Smooth muscle cell (in vitro differentiated cells): ENCODE results near the gene TMEM198. TPM values are rescaled to one million over a fixed set of nuclear protein-coding genes. Genes with fewer than 3 reads are reported as not detected.

Source experiments
- DNase-seq: peaks from one replicate; lab custom pipeline; 2025; ENCODE audit not compliant: unreplicated experiment; lab: John Stamatoyannopoulos, UW
- H2AFZ ChIP-seq: fragments of 200-600 bp; sonication (generic); 2 replicates; pipeline ENCODE4 v1.6.0; 2016; ENCODE audit warnings: antibody characterized with exemption, low read depth, mild to moderate bottlenecking
- H3F3A ChIP-seq: fragments of 200-600 bp; sonication (generic); 2 replicates; pipeline ENCODE4 v1.6.0; 2017; ENCODE audit warnings: antibody characterized with exemption, low read depth
- H3K27ac ChIP-seq: fragments of 200-600 bp; sonication (generic); 2 replicates; pipeline ENCODE4 v1.5.1; 2016; ENCODE audit warnings: low read depth, mild to moderate bottlenecking
- H3K27me3 ChIP-seq: fragments of 200-600 bp; sonication (generic); 2 replicates; pipeline ENCODE4 v1.6.1; 2016; ENCODE audit warnings: low read depth, mild to moderate bottlenecking
- H3K36me3 ChIP-seq: fragments of 200-600 bp; sonication (generic); 2 replicates; pipeline ENCODE4 v1.5.1; 2016; ENCODE audit warnings: low read depth
- H3K4me1 ChIP-seq: fragments of 200-600 bp; sonication (generic); 2 replicates; pipeline ENCODE4 v1.5.1; 2016; ENCODE audit warnings: low read depth
- H3K4me2 ChIP-seq: fragments of 200-600 bp; sonication (generic); 2 replicates; pipeline ENCODE4 v1.6.0; 2016; ENCODE audit warnings: mild to moderate bottlenecking
- H3K4me3 ChIP-seq: fragments of 200-600 bp; sonication (generic); 2 replicates; pipeline ENCODE4 v1.5.1; 2016; ENCODE audit warnings: mild to moderate bottlenecking
- H3K79me2 ChIP-seq: fragments of 200-600 bp; sonication (generic); 2 replicates; pipeline ENCODE4 v1.6.0; 2016; ENCODE audit warnings: low read depth, mild to moderate bottlenecking
- H3K9ac ChIP-seq: fragments of 200-600 bp; sonication (generic); 2 replicates; pipeline ENCODE4 v1.6.0; 2016; ENCODE audit warnings: low read depth
- H3K9me3 ChIP-seq: fragments of 200-600 bp; sonication (generic); replicated peaks from 2 replicates; pipeline ENCODE4 v1.5.1; 2016; ENCODE audit warnings: low read depth
- H4K20me1 ChIP-seq: fragments of 200-600 bp; sonication (generic); 2 replicates; pipeline ENCODE4 v1.6.0; 2016; ENCODE audit warnings: low read depth
- CTCF ChIP-seq: fragments of 200-600 bp; sonication (generic); IDR thresholded peaks from 2 replicates; pipeline ENCODE4 v1.5.1; 2017; ENCODE audit warnings: borderline replicate concordance, mild to moderate bottlenecking, antibody characterized with exemption; ENCODE audit not compliant: insufficient read depth, poor library complexity, severe bottlenecking
- WGBS: methylation state at CpG from one replicate; pipeline ENCODE4 v1.1.7; 2016; ENCODE audit warnings: low lambda C conversion rate; 5-methylcytosine and 5-hydroxymethylcytosine counted together
- polyA plus RNA-seq: library from polyadenylated mRNA; unstranded; fragments of >200 nt; fragmentation: Nextera tagmentation; extraction: Ambion mirVana; gene quantifications from 2 replicates; pipeline ENCODE4 v1.2.1, GENCODE V29; 2016
- total RNA-seq: library from RNA; depleted of rRNA; stranded (reverse); fragments of >200 nt; gene quantifications from 2 replicates; pipeline ENCODE4 v1.2.3, GENCODE V29; 2014

Gene TMEM198
- total and polyA plus RNA-seq, 2 experiments from 2014 or later: 3.3 to 6.9 TPM

- Histone ChIP-seq H3K27ac (no peak overlapping the region), H3K4me2 (no peak overlapping the region), H4K20me1 (no peaks in the 10 kb centered on the region), H3F3A (no peaks in the 10 kb centered on the region), H3K79me2 (no peaks in the 10 kb centered on the region), H3K4me3 (no peak overlapping the region), H3K27me3 (no peaks in the 10 kb centered on the region), H3K9me3 (no peaks in the 10 kb centered on the region), H3K9ac (no peak overlapping the region), H3K4me1 (peaks cover 4% of the 10 kb centered on the region), H3K36me3 (no peaks in the 10 kb centered on the region), H2AFZ (no peak overlapping the region)
- DNase-seq: no peak
- WGBS: 94% methylated on average over 19 of the region's 19 CpGs
- no peak for TF ChIP-seq CTCF
These were observed 12.6 kb downstream of the TMEM198 start for GRCh38 chr2:219556413-219556812.

- DNase-seq: no peak
- H3K9ac ChIP-seq: no peak overlapping the region
- no peak overlapping the region for H3K27ac ChIP-seq
- no peak for TF ChIP-seq CTCF
- no peaks in the 10 kb centered on the region for H3F3A ChIP-seq
- H2AFZ ChIP-seq: no peak overlapping the region
- H3K36me3 ChIP-seq: no peaks in the 10 kb centered on the region
- no peaks in the 10 kb centered on the region for H3K79me2 ChIP-seq
- no peak overlapping the region for H3K4me2 ChIP-seq
- 95% methylated on average over 20 of the region's 21 CpGs for WGBS
- H3K27me3 ChIP-seq: no peaks in the 10 kb centered on the region
- no peak overlapping the region for H3K4me3 ChIP-seq
- peaks cover 4% of the 10 kb centered on the region for H3K4me1 ChIP-seq
- H4K20me1 ChIP-seq: no peaks in the 10 kb centered on the region
- no peaks in the 10 kb centered on the region for H3K9me3 ChIP-seq
These were observed 13.5 kb downstream of the TMEM198 start for GRCh38 chr2:219557320-219557719.

- Histone ChIP-seq H3K27me3 (no peaks in the 10 kb centered on the region), H3K36me3 (no peaks in the 10 kb centered on the region), H3K9me3 (no peaks in the 10 kb centered on the region), H4K20me1 (no peaks in the 10 kb centered on the region), H3F3A (no peaks in the 10 kb centered on the region), H2AFZ (no peak overlapping the region), H3K4me1 (peaks cover under 1% of the 10 kb centered on the region), H3K27ac (no peak overlapping the region), H3K9ac (no peak overlapping the region), H3K79me2 (no peaks in the 10 kb centered on the region), H3K4me2 (no peak overlapping the region), H3K4me3 (no peak overlapping the region)
- no peak for DNase-seq
- no peak for TF ChIP-seq CTCF
- WGBS: 96% methylated on average over 25 of the region's 25 CpGs
These were observed 14.3 kb downstream of the TMEM198 start for GRCh38 chr2:219557791-219558785.
